ENCODE data around the gene TRIM36.

Gene TRIM36

GRCh38 chr5:115084246-115084793 lies 85.4 kb downstream of the TRIM36 start:
- WGBS (ENCODE audit: insufficient coverage, insufficient read length), result no CpG with 5 or more reads among the region's 7 CpGs

GRCh38 chr5:115079924-115080623 lies 89.6 kb downstream of the TRIM36 start:
- WGBS (ENCODE audit: insufficient coverage, insufficient read length), result no CpG with 5 or more reads among the region's 2 CpGs
- Histone ChIP-seq H3K4me1 (ENCODE audit: control insufficient read depth, insufficient read depth, low read length) (no peaks in the 10 kb centered on the region), H3K27ac (ENCODE audit: low read length) (no peak overlapping the region), H3K4me3 (ENCODE audit: low read length) (no peak overlapping the region), H3K9me3 (ENCODE audit: control insufficient read depth, insufficient read depth, low read length) (no peaks in the 10 kb centered on the region), H3K36me3 (ENCODE audit: control insufficient read depth, insufficient read depth, low read length) (no peaks in the 10 kb centered on the region), H3K27me3 (ENCODE audit: control insufficient read depth, insufficient read depth, low read length) (no peaks in the 10 kb centered on the region)
- DNase-seq (ENCODE audit: low read depth, low spot score), result no peak

More at GRCh38 chr5:115084246-115084793, 85.4 kb downstream of the TRIM36 start:
- H3K27ac ChIP-seq (ENCODE audit: low read length), result no peak overlapping the region
- no peak for DNase-seq (ENCODE audit: low read depth, low spot score)
- no peaks in the 10 kb centered on the region for H3K9me3 ChIP-seq (ENCODE audit: control insufficient read depth, insufficient read depth, low read length)
- no peaks in the 10 kb centered on the region for H3K36me3 ChIP-seq (ENCODE audit: control insufficient read depth, insufficient read depth, low read length)
- H3K4me3 ChIP-seq (ENCODE audit: low read length), result no peak overlapping the region
- no peaks in the 10 kb centered on the region for H3K27me3 ChIP-seq (ENCODE audit: control insufficient read depth, insufficient read depth, low read length)
- H3K4me1 ChIP-seq (ENCODE audit: control insufficient read depth, insufficient read depth, low read length), result no peaks in the 10 kb centered on the region

All from iPS DF 6.9 (cell line).